Upper lobe of right lung (tissue), 1 donor: ENCODE results near the gene HDAC4. TPM values are rescaled to one million over a fixed set of nuclear protein-coding genes. Genes with fewer than 3 reads are reported as not detected.

Source experiments
- ATAC-seq: fragments of 200-7000 bp; cut with Tn5 transposase; one replicate; pipeline ENCODE4 v1.9.1; 2020; ENCODE audit warnings: mild to moderate bottlenecking, moderate library complexity
- DNase-seq: peaks from one replicate; pipeline ENCODE4 v3.0.0-alpha.2; 2020
- H3K27ac ChIP-seq: fragments of 200-600 bp; one replicate; pipeline ENCODE4 v1.8.0; 2022
- H3K27me3 ChIP-seq: fragments of 200-600 bp; one replicate; pipeline ENCODE4 v1.8.0; 2022; ENCODE audit warnings: mild to moderate bottlenecking
- H3K36me3 ChIP-seq: fragments of 200-600 bp; one replicate; pipeline ENCODE4 v1.8.0; 2022
- H3K4me1 ChIP-seq: fragments of 200-600 bp; one replicate; pipeline ENCODE4 v1.8.0; 2022
- H3K4me3 ChIP-seq: fragments of 200-600 bp; one replicate; pipeline ENCODE4 v1.8.0; 2022; ENCODE audit warnings: mild to moderate bottlenecking
- H3K9me3 ChIP-seq: fragments of 200-600 bp; one replicate; pipeline ENCODE4 v1.8.0; 2022
- CTCF ChIP-seq: fragments of 200-600 bp; IDR thresholded peaks from one replicate; pipeline ENCODE4 v1.8.0; 2022; ENCODE audit warnings: antibody characterized with exemption
- intact Hi-C: fragments of 100-400 bp; cut with DNase I; formaldehyde crosslinking; loops from one replicate; pipeline ENCODE4 v1.11.0; 2022
- total RNA-seq: library from RNA; stranded (reverse); fragmentation: NEBNext Ultra II Directional; extraction: Animal tissue kit (Norgen Biotek cat#: 25700); gene quantifications from one replicate; pipeline ENCODE4 v1.2.1, GENCODE V29; 2021
- donor health status: DM: no; HTN: yes; CAD: no; lungs with severe emphysema.

HDAC4 gene
- total RNA-seq, 1 donor from 2014 or later, result 44.1 TPM

- Histone ChIP-seq H3K27ac (peak overlapping the region; percentile 51), H3K36me3 (no peaks in the 10 kb centered on the region), H3K27me3 (no peaks in the 10 kb centered on the region), H3K4me1 (peaks cover 21% of the 10 kb centered on the region), H3K9me3 (no peaks in the 10 kb centered on the region), H3K4me3 (peak overlapping the region; percentile 14)
- TF ChIP-seq CTCF, result no peak
- ATAC-seq (peak; percentile 83), DNase-seq (peak; percentile 84)
- intact Hi-C loops, result no loop called here
These were observed 125.7 kb downstream of the HDAC4 start for GRCh38 chr2:239275044-239275685.

GRCh38 chr2:239274391-239275043 lies 126.3 kb downstream of the HDAC4 start:
- Histone ChIP-seq H3K9me3 (no peaks in the 10 kb centered on the region), H3K27me3 (no peaks in the 10 kb centered on the region), H3K4me3 (peak overlapping the region; percentile 14), H3K27ac (peak overlapping the region; percentile 30), H3K36me3 (no peaks in the 10 kb centered on the region), H3K4me1 (peaks cover 21% of the 10 kb centered on the region)
- TF ChIP-seq CTCF, result no peak
- intact Hi-C loops, result no loop called here
- ATAC-seq, result peak; percentile 5
- DNase-seq, result peak; percentile 63

GRCh38 chr2:239273280-239274234 lies 127.3 kb downstream of the HDAC4 start:
- Histone ChIP-seq H3K27ac (no peak overlapping the region), H3K4me3 (no peak overlapping the region), H3K4me1 (peaks cover 25% of the 10 kb centered on the region), H3K36me3 (no peaks in the 10 kb centered on the region), H3K9me3 (no peaks in the 10 kb centered on the region), H3K27me3 (no peaks in the 10 kb centered on the region)
- intact Hi-C loops, result no loop called here
- TF ChIP-seq CTCF, result no peak
- DNase-seq (peak; percentile 83), ATAC-seq (peak; percentile 49)

GRCh38 chr2:239272626-239273025 lies 128.2 kb downstream of the HDAC4 start:
- Histone ChIP-seq H3K4me1 (peaks cover 34% of the 10 kb centered on the region), H3K36me3 (no peaks in the 10 kb centered on the region), H3K9me3 (no peaks in the 10 kb centered on the region), H3K27ac (no peak overlapping the region), H3K4me3 (no peak overlapping the region), H3K27me3 (no peaks in the 10 kb centered on the region)
- TF ChIP-seq CTCF, result no peak
- ATAC-seq (no peak), DNase-seq (no peak)
- intact Hi-C loops, result no loop called here

GRCh38 chr2:239271882-239272281 lies 128.9 kb downstream of the HDAC4 start:
- DNase-seq, result no peak
- H3K36me3 ChIP-seq, result no peaks in the 10 kb centered on the region
- no peak overlapping the region for H3K4me3 ChIP-seq
- no peak overlapping the region for H3K27ac ChIP-seq
- intact Hi-C loops, result no loop called here
- peaks cover 42% of the 10 kb centered on the region for H3K4me1 ChIP-seq
- no peak for TF ChIP-seq CTCF
- H3K27me3 ChIP-seq, result no peaks in the 10 kb centered on the region
- ATAC-seq, result no peak
- no peaks in the 10 kb centered on the region for H3K9me3 ChIP-seq
